ENCODE results near the gene PACSIN2.

PACSIN2 gene

GRCh38 chr22:42833104-42833503, 181.8 kb downstream of the PACSIN2 start:
- ChIA-PET POLR2A (ENCODE audit: low non-redundant PET) (no interaction called here), CTCF (interaction anchor here (0.8 kb wide), 1 partner anchor 1988 kb away, joined by 6 read pairs; no protein-coding TSS in a partner anchor)
- TF ChIP-seq, protein P1, sequence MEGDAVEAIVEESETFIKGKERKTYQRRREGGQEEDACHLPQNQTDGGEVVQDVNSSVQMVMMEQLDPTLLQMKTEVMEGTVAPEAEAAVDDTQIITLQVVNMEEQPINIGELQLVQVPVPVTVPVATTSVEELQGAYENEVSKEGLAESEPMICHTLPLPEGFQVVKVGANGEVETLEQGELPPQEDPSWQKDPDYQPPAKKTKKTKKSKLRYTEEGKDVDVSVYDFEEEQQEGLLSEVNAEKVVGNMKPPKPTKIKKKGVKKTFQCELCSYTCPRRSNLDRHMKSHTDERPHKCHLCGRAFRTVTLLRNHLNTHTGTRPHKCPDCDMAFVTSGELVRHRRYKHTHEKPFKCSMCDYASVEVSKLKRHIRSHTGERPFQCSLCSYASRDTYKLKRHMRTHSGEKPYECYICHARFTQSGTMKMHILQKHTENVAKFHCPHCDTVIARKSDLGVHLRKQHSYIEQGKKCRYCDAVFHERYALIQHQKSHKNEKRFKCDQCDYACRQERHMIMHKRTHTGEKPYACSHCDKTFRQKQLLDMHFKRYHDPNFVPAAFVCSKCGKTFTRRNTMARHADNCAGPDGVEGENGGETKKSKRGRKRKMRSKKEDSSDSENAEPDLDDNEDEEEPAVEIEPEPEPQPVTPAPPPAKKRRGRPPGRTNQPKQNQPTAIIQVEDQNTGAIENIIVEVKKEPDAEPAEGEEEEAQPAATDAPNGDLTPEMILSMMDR (conservative IDR thresholded peaks at IDR 0.05; ENCODE audit: low read depth), result no peak
- H3K27ac ChIP-seq, result no peak overlapping the region
- no peak for DNase-seq (ENCODE audit: low spot score)

DNA sequence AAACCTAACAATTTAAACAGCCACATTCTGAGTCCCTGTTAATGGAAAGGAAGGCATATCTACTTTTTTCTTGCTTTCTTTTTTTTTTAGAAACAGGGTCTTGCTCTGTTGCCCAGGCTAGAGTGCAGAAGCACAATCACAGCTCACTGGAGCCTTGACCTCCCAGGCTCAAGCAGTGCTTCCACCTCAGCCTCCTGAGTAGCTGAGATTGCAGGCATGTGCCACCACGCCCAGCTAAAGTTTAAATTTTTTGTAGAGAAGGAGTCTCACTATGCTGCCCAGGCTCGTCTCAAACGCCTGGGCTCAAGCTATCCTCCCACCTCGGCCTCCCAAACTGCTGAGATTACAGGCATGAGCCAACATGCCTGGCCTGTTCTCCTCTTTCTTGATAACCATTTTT, 183.2 kb downstream of the PACSIN2 start:
- CTCF ChIA-PET, result no interaction called here
- TF ChIP-seq, protein P1 (conservative IDR thresholded peaks at IDR 0.05; ENCODE audit: low read depth), result no peak
- no peak overlapping the region for H3K27ac ChIP-seq
- no peak for DNase-seq (ENCODE audit: low spot score)
- POLR2A ChIA-PET (ENCODE audit: low non-redundant PET), result no interaction called here

DNA sequence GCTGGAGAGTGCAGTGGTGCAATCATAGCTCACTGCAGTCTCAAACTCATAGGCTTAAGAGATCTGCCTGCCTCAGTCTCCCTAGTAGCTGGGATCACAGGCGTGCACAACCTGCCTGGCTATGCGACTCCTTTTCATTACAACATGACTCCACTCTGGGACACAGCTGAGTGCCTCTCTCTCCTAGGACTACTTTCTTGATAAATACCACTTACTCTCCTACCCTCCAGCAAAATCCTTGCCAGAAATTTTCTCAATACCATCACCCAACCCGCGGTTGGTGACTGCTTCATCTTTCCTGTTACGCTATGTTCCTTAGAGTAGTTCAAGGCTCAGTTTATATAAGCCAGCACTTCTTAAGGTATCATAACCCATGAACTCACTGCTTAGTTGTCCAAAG, 184.8 kb downstream of the PACSIN2 start:
- TF ChIP-seq, protein P1 (conservative IDR thresholded peaks at IDR 0.05; ENCODE audit: low read depth), result no peak
- H3K27ac ChIP-seq, result no peak overlapping the region
- no peak for DNase-seq (ENCODE audit: low spot score)

GRCh38 chr22:42829302-42829701, 185.6 kb downstream of the PACSIN2 start:
- POLR2A ChIA-PET (ENCODE audit: low non-redundant PET), result no interaction called here
- TF ChIP-seq, protein P1 (conservative IDR thresholded peaks at IDR 0.05; ENCODE audit: low read depth), result no peak
- CTCF ChIA-PET, result no interaction called here
- no peak for DNase-seq (ENCODE audit: low spot score)
- no peak overlapping the region for H3K27ac ChIP-seq

More for the DNA sequence above, 184.8 kb downstream of the PACSIN2 start:
- ChIA-PET POLR2A (ENCODE audit: low non-redundant PET) (no interaction called here), CTCF (no interaction called here)

- POLR2A ChIA-PET (ENCODE audit: low non-redundant PET), result no interaction called here
- no peak overlapping the region for H3K27ac ChIP-seq
- CTCF ChIA-PET, result no interaction called here
- no peak for DNase-seq (ENCODE audit: low spot score)
- TF ChIP-seq, protein P1 (conservative IDR thresholded peaks at IDR 0.05; ENCODE audit: low read depth), result no peak
These were observed 189.2 kb downstream of the PACSIN2 start for GRCh38 chr22:42825796-42826195.

DNA sequence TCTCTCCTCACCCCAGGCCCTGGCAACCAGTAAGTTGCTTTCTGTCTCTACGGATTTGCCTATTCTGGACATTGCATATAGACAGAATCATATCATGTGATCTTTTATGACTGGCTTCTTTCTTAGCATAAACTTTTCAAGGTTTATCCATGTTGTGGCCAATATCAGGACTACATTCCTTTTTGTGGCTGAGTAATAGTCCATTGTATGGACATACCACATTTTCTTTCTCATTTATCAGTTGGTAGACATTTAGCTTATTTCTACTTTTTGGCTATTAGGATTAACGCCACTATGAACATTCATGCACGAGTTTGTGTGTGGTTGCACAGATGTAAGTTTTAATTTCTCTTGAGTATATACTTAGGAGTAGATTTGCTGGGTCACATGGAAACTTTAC, 193.6 kb downstream of the PACSIN2 start:
- ChIA-PET POLR2A (ENCODE audit: low non-redundant PET) (no interaction called here), CTCF (interaction anchor here (0.6 kb wide), 1 partner anchor 38 kb away, joined by 3 read pairs; no protein-coding TSS in a partner anchor)
- no peak for DNase-seq (ENCODE audit: low spot score)
- TF ChIP-seq, protein P1 (conservative IDR thresholded peaks at IDR 0.05; ENCODE audit: low read depth), result no peak
- H3K27ac ChIP-seq, result no peak overlapping the region

All from RWPE1 (cell line).